Renal pelvis (tissue), 4 donors: ENCODE results near the gene DEGS1. TPM values are rescaled to one million over a fixed set of nuclear protein-coding genes. Genes with fewer than 3 reads are reported as not detected.
"Not testable (repeated sequence)": the region's sequence is repeated elsewhere in the genome, so short reads cannot be mapped to it uniquely, and the experiment has no call there.

Source experiments
- DNase-seq: peaks from one replicate; pipeline ENCODE4 v3.0.0-alpha.2; 2013
- polyA plus RNA-seq, 3 donors: library from polyadenylated mRNA; unstranded; fragments of 120-200 nt; gene quantifications; one replicate each; pipeline ENCODE4 v1.2.1, GENCODE V29; 2013; ENCODE audit not compliant: insufficient read length in 3 of 3

Gene DEGS1
- polyA plus RNA-seq, 3 donors, result 43.3 to 51.7 (median 46.7) TPM

DNA sequence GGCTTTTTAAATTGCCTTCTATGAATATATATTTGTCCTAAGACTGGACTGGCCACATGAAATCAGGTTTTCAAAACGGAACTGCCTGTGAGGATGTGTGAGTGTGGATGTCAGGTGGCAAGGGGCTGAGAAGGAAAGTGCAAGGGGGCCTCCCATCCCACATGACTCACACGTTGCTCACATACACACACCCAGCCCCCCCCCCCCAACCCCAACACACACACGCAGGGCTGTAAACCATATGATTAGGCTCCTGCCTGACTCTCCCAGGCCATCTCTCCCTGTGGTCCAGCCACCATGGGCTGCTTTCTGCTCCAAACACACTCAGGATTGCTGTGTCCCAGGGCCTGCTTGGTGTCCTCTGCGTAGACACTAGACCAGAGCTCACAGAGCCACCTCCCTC is 22.4 kb downstream of the DEGS1 start:
- DNase-seq, result no peak

DNA sequence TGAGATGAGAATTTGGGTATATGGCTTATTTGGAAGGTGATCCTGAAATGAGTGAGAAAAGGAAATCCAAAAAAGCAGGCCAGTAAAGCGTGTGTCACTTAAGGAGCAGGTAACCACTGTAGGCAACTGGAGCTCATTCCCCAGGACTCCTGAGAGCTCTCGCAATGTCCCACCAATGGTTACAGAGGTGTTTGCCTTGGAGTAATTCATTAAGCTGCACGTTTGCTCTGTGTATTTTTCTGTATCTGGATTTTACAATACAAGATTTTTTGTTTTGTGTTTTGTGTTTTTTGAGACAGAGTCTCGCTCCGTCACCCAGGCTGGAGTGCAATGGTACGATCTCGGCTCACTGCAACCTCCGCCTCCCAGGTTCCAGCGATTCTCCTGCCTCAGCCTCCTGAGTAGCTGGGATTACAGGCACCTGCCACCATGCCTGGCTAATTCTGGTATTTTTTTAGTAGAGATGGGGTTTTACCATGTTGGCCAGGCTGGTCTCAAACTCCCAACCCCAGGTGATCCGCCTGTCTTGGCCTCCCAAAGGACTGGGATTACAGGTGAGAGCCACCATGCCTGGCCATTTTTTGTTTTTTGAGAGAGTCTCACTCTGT is 23.0 kb downstream of the DEGS1 start:
- DNase-seq, result not testable (repeated sequence)

DNA sequence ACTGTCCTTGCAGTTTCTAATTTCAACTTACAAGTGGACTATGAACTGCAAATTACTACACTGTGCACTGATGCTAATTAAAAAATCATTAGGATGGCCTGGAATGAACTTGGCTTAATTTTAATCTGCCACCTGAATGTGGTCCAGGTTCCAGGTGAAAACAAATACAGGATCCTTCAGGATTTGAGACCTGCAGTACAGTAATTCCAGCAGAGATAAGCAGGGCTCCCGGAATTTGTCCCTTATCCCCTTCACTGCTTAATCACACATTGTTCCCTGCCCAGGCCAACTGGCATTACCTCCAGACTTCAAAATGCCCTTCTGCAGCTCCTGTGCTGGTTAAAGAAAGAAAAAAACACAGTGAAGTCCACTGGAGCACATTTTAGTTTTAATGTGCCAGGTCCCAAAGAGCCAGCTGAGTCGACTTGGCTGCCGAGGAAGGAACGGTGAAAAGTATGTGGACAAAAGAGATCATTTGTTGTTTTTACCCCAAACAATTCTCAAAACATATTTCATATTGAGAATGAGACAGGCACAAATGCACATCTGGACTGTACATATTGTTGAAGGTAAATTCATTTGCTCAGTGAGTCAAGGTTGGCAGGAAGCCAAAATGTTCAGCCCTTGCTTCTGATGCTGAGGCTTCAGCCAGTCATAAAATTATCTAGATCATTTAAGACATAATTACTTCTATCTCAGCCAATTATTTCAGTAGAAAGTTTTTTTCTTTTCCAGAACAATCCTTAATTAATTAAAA is 28.3 kb downstream of the DEGS1 start:
- no peak for DNase-seq

DNA sequence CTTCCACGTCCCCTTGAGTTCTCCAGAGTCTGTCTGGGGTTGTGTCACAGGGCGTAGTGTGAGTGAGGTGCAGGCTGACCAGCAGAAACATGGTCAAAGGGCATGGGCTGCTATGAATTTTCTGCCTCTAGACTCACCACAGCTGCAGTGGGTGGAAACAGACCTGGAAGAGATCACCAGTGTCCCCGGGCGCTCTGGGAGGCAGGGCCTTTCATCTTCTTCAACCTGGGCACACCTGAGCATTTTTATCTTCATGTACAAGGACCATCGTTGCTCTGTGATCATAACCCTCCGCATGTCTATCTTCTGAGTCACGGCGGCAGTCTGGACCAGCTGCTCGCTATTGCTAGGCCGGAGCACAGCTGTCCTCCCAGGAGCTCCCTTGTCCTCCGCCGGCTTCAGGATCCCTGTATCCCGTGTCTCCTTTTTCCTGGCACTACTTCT is 29.6 kb downstream of the DEGS1 start:
- DNase-seq, result no peak

DNA sequence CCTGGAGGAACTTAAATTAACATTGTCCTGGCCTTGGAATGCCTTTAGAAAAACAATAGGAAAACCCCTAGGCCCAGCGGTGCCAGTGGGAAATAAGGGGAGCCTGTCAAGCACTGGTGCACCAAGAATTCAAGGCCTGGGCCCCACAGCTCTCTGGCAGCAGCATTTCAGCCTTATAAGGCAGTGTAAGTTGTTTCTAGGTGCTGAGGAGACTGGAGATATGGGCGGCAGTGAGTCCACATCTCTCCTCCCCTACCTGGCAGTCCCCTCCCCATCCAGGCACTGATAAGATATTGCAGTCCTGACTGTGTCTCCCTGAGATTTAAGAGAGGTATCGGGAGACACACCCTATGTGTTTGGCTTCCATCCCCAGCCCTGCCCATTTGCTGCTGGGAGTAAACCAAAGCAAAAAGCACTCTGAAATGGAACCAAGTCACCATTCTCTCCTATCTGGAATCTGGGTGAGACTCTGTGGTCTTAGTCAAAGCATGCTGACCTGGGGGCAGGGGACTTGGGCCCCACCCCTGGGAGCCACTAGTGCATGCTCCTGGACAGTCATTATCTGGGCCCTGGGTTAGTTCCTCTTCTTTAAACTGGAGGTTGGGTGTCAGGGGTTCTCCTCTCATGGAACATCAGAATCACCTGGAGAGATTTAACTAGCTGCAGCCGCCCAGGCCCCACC is 30.5 kb downstream of the DEGS1 start:
- DNase-seq, result peak; percentile 48

DNA sequence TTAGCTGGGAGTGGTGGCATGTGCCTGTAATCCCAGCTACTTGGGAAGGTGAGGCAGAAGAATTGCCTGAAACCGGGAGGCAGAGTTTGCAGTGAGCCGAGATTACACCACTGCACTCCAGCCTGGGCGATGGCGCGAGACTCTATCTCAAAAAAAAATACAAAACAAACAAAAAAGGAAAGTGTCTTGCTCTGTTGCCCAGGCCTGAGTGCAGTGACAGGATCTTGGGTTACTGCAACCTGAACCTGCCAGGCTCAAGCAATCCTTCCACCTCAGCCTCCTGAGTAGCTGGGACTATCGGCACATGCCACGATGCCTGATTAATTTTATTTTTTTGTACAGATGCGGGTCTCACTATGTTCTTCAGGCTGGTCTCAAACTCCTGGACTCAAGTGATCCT is 33.3 kb downstream of the DEGS1 start:
- no peak for DNase-seq

DNA sequence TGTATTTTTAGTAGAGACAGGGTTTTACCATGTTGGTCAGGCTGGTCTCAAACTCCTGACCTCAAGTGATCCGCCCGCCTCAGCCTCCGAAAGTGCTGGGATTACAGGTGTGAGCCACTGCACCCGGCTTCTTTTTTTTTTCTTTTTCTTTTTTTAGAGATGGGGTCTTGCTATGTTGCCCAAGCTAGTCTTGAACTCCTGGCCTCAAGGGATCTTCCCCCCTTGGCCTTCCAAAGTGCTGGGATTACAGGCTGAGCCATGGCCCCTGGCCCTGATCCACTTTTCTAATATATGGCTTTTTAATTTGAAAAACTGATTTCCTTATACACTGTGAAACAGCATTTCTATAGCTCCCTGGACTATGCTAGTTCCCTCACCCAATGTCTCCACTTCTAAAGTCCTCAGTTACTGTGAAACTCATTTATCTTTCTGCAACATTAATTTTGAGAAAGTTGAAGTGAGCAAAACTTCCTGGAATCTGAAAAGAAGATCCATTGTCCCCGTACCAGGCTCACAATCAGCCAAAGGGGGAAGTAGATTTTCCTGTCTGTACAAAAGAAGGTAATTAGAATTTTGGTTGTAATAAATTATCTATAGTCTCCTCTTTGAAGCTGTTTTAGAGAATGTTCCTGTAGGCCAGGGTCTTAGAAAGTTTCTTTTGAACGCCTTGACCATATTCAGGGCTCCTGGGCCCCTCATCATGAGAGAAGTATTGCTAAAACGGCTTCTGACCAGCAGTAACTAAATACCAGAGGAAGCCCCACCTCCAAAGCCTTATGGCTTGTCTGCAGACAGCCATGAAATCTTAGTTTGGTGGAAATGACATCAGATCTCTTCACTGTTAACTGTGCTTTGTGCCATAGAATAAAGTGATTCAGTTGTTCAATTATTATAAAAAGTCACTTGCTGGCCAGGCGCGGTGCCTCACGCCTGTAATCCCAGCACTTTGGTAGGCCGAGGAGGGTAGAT is 34.9 kb downstream of the DEGS1 start:
- peak; percentile 54 for DNase-seq

DNA sequence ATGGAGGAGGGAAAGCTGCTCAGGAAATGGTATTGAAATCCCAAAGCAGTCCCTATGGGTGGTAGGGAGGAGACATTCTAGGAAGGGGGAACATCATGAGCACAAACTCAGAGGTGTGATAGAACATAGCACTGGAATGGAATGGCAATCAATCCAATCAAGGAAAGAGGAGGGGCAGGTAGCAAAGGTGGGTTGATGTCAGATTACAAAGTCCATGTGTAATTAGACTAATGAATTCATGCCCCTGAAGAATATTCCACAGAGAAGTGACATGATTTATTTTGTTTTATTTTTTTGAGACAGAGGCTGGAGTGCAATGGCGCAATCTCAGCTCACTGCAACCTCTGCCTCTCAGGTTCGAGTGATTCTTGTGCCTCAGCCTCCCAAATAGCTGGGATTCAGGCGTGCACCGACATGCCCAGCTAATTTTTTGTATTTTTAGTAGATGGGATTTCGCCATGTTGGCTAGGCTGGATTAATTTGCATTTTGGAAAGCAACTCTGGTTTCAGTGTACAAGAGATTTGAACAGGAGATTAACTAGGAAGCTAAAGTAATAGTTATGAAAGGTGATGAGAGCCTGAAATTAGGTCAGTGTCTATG is 36.1 kb downstream of the DEGS1 start:
- DNase-seq, result no peak

DNA sequence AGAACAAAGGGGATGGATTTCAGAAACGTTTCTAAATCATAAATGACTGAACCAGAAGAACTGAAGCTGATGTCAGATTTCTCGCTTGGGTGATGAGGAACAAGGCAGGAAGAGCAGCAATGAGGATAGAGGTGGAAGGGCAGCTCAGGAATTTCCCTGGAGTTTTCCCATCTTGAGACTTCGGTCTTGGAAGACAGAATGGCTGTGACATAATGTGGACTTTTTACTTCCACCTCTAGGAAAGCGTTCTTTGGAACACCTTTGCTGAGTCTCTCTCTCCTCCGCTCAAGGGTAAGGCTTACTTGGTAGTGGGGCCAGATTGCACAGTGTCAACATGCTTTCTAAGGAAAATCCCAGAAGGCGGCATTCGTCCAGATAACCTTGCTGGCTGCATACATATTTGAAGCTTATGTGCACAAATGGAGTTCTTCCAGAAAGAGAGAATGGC is 36.6 kb downstream of the DEGS1 start:
- DNase-seq, result no peak

DNA sequence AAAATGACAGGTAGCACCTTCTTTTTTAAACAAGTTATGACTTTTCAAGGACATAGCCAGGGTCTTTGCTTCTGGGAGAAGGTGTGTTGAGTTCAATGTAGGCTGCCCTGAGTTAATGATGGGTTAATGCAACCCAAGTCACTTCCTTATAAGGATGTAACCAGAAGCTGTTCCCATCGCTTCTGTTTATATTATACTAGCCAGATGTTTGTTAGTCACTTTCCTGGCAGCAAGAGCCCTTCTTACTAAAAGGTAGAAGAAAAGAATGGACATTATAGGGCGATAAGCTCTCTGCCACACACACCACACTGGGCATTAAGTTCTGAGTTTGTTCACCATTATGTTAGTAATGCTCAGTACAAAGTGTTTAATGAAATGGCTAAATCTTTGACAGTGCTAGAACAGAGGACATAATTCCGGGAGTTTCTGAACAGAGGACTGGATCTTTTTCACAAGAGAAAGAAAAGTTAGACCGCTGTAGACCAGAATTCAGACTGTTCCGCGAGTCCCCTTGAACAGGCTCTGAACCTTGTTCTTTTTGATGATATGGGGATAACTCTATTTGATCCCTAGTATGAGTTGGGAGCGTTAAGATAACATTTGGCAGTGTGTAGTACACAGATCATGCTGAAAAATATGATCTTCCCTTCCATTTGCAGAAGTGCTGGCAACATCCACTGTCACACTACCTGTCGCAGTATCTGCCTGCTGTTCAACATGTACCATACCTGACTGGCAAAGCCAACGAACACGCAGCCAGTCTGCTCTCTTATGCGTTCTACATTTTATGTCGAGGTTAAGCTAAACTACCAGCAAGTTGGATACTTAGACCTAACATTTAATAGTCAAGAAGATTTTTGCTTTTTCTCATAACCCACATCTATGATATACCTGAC is 41.0 kb downstream of the DEGS1 start:
- no peak for DNase-seq

DNA sequence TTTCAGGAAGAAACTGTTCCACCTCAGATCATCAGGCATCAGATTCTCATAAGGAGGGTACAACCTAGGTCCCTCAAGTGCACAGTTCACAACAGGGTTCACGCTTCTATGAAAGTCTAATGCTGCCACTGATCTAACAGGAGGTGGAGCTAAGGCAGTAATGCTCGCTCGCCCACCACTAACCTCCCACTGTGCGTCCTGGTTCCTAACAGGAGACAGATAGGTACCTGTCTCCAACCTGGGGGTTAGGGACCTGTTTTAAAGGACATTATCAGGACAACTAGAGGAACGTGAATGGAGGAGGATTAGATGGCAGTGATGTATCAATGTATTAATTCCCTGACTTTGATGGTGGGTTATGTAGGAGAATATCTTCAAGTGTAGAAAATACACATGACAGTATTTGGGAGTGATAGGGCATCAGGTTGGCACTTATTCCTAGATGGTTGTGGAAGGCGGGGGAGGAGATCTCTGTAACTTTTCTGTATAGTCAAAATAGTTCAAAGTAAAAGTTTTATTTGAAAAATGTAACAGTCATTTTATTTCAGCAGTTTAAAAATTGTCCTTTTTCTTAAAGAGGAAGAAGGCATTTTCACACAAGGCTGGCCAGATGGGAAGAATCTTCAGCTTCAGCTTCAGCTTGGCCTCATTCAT is 43.9 kb downstream of the DEGS1 start:
- no peak for DNase-seq

DNA sequence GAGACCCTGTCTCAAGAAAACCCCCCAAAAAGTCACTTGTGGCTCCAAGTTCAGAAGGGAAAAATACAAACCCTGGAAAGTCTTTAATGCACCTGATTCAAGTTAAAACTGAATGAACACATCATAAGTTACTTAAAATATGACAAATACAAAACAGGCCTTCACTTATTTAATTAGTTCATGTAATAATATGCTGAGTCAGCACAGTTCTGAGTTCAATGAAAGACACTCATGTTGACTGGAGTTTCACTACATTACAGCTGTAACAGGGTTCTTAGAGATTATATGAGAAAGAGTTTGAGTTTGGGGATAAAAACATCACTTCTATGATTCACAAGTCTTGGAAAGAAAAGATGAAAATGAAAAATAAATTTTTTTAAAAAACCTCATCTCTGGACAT is 51.0 kb downstream of the DEGS1 start:
- DNase-seq, result no peak

DNA sequence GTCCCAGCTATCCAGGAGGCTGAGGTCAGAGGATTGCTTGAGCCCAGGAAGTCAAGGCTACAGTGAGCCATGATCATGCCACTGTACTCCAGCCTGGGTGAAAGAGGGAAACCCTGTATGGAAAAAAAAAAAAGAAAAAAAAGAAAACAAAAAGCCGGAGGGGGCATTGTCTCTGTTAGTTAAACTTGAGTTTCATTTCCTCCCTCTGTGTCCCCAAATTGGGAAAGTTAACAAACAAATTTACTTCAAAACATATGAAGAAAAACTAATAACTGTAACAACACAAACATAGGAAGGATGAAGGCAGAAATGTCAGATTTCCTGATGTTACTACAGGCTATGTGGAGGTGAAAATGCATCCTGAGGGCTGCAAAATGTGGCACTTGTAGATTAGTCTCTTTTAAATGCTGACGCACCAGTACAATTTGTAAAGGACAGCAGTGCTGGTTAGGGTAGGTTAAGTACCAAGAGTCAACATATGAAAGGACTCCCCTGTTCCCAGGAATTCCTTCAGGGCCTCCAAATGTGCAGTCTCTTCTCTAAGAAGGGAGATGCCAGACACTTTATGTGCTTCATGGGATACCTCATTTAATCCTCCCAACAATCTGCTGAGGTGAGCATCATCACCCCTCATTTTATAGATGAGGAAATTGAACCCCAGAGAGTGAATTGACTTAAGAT is 52.9 kb downstream of the DEGS1 start:
- DNase-seq, result no peak

DNA sequence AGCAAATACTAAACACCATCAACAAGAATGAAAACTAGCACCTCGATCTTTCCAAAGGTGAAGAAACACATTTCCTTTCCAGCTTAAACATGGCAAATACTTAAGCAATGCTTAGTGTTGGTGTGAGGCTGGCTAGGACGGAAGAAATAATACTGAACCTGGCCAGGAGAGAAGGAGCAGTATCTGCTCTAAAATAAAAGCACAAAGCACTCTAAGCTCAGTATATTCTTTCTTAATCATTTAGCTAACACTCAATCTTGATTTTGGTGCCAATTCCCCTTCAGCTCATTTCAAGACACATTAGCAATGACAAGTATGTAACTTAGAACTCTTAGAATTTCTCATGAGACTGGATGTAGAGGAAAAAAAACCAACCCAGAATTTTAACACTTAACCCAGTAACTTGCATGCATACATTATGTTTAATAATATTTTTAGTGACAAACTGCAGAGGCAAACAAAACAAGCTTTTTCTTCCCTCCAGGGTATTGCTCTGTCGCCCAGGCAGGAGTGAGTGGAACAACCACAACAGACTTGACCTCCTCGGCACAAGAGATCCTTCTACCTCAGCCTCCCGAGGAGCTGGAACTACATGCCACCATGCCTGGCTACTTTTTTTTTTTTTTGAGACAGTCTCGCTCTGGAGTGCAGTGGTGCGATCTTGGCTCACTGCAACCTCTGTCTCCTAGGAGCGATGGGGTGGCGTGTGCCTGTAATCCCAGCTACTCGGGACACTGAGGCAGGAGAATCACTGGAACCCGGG is 54.3 kb downstream of the DEGS1 start:
- no peak for DNase-seq

DNA sequence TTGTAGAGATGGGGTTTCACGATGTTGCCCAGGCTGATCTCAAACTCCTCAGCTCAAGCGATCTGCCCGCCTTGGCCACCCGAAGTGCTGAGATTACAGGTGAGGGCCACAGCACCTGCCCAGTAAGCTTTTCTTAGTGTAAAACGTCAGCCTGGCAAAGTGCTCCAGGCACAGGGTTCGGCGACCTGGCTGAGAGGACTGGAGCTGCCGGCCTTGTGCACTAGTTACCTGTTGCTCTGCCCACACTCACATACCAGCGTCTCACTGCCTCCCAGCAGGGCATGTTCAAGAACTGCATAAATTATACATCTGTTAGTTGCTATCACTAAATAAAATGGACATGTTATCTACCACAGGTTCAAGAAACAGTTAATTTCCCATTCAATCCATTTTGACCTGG is 55.2 kb downstream of the DEGS1 start:
- DNase-seq, result no peak

DNA sequence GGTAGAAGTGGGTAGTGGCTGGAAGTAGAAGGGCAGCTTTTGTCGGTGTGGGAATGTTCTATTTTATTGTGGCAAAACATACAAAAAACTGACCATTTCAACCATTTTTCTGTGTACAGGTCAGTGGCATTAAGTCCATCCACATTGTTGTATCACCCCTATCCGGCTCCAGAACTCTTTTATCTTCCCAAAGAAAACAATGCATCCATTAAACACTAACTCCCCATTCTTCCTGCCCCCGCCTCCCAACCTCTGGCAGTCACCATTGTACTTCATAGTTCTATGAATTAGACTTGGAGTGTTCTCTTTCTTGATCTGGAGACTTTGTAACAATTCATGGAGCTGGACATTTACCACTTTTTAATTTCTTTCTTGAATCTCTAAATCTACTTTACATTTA is 55.7 kb downstream of the DEGS1 start:
- no peak for DNase-seq
